ENCODE data around the gene SLC38A1. TPM values are rescaled to one million over a fixed set of nuclear protein-coding genes. Genes with fewer than 3 reads are reported as not detected.
A peak's percentile ranks its signal among the peaks of the same experiment; 100 is the strongest.
"Not testable (repeated sequence)": the region's sequence is repeated elsewhere in the genome, so short reads cannot be mapped to it uniquely, and the experiment has no call there.

Gene SLC38A1
- total RNA-seq, 2 donors from 2014 or later = 265 to 277 TPM

DNA sequence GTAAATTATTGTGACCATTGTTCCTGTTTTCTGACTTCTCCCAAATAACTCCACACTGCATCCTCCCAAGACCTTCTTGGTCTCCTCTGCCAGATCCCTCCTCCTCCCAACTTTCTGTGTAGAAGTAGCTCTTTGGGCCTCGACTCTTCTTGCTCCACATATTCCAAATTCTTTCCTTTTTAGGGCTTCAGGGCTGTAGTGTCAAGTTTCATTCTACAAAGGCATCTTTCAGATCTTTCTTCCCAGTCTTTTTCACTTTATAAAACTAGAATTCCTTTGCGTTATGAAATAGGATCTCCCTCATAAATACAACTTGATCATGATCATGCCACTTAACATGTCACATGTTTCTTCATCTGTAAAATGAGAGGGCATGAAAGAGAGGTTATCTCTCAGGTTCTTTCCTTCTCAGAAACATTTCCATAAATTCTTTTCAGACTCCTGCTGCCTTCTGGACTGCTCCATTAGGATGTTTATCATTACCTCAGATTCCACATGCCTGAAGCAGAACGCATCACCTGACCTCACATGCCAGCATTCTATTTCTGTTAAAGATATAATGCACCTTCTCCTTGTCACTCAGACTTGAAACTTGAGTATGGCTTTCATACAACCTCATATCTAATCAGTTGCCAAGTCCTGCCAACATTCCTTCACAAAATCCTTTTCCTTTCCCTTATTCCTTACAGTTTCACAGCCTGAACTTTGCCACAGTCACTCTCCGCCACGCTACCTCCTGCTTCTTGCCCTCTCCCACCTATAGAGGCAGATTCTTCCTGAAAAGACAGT lies 8.5 kb downstream of the SLC38A1 start:
- Mint-ChIP-seq H3K27me3 (ENCODE audit: low read depth) (no peaks in the 10 kb centered on the region), H3K27ac (no peak overlapping the region), H3K9me3 (no peaks in the 10 kb centered on the region), H3K4me1 (ENCODE audit: low read depth) (peaks cover 33% of the 10 kb centered on the region), H3K36me3 (ENCODE audit: insufficient read depth in 2 of 2) (peaks cover 9 to 28% of the 10 kb centered on the region in 2 donors), H3K4me3 (no peak overlapping the region)
- no peak for DNase-seq
- ATAC-seq (replicated peaks in 1 of 2) = no peak

- Mint-ChIP-seq H3K27ac (no peak overlapping the region), H3K27me3 (ENCODE audit: low read depth) (no peaks in the 10 kb centered on the region), H3K4me3 (no peak overlapping the region), H3K4me1 (ENCODE audit: low read depth) (peaks cover 36% of the 10 kb centered on the region), H3K9me3 (no peaks in the 10 kb centered on the region), H3K36me3 (ENCODE audit: insufficient read depth in 2 of 2) (peaks cover 9 to 31% of the 10 kb centered on the region in 2 donors)
- no peak for DNase-seq
- ATAC-seq (replicated peaks in 1 of 2) = no peak
Measured at GRCh38 chr12:46259713-46260112, 9.1 kb downstream of the SLC38A1 start.

DNA sequence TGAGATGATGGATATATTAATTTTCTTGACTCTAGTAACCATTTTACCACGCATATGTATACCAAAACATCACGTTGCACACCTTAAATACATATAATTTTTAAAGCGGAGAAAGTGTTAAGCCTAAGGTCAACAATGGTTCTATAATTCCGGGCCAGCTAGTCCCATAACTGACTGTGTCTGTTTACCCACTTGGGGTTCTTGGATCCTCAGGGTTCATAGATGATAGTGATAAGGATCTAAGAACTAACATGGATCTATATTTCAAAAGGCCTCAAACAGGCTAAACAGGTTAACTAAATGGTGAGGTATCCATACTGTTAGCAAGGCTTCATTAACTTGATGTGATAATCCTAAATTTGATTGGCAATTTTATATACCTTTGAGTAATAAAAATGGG lies 9.8 kb downstream of the SLC38A1 start:
- no peak for ATAC-seq (replicated peaks in 1 of 2)
- peaks cover 10 to 36% of the 10 kb centered on the region in 2 donors for H3K36me3 Mint-ChIP-seq (ENCODE audit: insufficient read depth in 2 of 2)
- peaks cover 36% of the 10 kb centered on the region for H3K4me1 Mint-ChIP-seq (ENCODE audit: low read depth)

GRCh38 chr12:46258129-46258528 lies 10.7 kb downstream of the SLC38A1 start:
- H3K27me3 Mint-ChIP-seq (ENCODE audit: low read depth) = no peaks in the 10 kb centered on the region
- no peak for DNase-seq
- H3K9me3 Mint-ChIP-seq = peaks cover 0 to 1% of the 10 kb centered on the region in 2 donors
- no peak overlapping the region for H3K27ac Mint-ChIP-seq
- no peak for ATAC-seq (replicated peaks in 1 of 2)
- peaks cover 14 to 45% of the 10 kb centered on the region in 2 donors for H3K36me3 Mint-ChIP-seq (ENCODE audit: insufficient read depth in 2 of 2)
- H3K4me1 Mint-ChIP-seq (ENCODE audit: low read depth) = peaks cover 36% of the 10 kb centered on the region
- H3K4me3 Mint-ChIP-seq = no peak overlapping the region

More for the DNA sequence above, 9.8 kb downstream of the SLC38A1 start:
- H3K27ac Mint-ChIP-seq = no peak overlapping the region
- DNase-seq = no peak
- no peaks in the 10 kb centered on the region for H3K9me3 Mint-ChIP-seq
- H3K27me3 Mint-ChIP-seq (ENCODE audit: low read depth) = no peaks in the 10 kb centered on the region
- no peak overlapping the region for H3K4me3 Mint-ChIP-seq

DNA sequence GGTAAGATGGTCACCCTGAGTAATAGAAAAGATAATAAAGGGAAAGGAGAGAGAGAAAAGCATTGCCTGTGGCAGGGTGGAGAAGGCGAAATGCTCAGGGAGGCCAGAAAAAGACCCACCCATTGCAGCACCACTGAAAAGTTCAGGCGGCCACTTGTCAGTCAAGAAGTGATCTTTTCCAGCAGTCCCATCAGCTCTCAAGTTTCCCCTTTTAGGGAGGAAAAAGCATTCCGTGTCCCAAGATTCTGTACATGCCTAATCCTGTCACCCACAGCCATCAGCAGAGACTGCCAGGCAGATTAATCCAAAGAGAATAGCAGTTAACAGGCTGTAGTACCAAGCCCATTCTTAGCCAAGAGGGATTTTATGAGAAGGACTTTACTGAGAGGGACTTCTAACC lies 11.9 kb downstream of the SLC38A1 start:
- H3K4me3 Mint-ChIP-seq = peak overlapping the region in 1 of 2 donors; percentile 45
- H3K36me3 Mint-ChIP-seq (ENCODE audit: insufficient read depth in 2 of 2) = peaks cover 21 to 52% of the 10 kb centered on the region in 2 donors
- DNase-seq (no peak), ATAC-seq (replicated peaks in 1 of 2) (no peak)
- peaks cover 36% of the 10 kb centered on the region for H3K4me1 Mint-ChIP-seq (ENCODE audit: low read depth)
- no peaks in the 10 kb centered on the region for H3K27me3 Mint-ChIP-seq (ENCODE audit: low read depth)
- no peak overlapping the region for H3K27ac Mint-ChIP-seq
- peaks cover 0 to 4% of the 10 kb centered on the region in 2 donors for H3K9me3 Mint-ChIP-seq

GRCh38 chr12:46253544-46254162 lies 15.2 kb downstream of the SLC38A1 start:
- Mint-ChIP-seq H3K27ac (peak overlapping the region; percentile 14), H3K27me3 (ENCODE audit: low read depth) (no peaks in the 10 kb centered on the region), H3K4me3 (no peak overlapping the region), H3K4me1 (ENCODE audit: low read depth) (peaks cover 61% of the 10 kb centered on the region), H3K36me3 (ENCODE audit: insufficient read depth in 2 of 2) (peaks cover 39 to 78% of the 10 kb centered on the region in 2 donors), H3K9me3 (peaks cover 10 to 13% of the 10 kb centered on the region in 2 donors)
- DNase-seq = no peak
- peak; percentile 38 to 40 for ATAC-seq (replicated peaks in 1 of 2)

DNA sequence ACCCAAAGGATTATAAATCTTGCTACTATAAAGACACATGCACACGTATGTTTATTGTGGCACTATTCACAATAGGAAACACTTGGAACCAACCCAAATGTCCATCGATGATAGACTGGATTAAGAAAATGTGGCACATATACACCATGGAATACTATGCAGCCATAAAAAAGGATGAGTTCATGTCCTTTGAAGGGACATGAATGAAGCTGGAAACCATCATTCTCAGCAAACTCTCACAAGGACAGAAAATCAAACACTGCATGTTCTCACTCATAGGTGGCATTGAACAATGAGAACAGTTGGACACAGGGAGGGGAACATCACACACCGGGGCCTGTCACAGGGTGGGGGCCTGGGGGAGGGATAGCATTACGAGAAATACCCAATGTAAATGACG lies 16.8 kb downstream of the SLC38A1 start:
- Mint-ChIP-seq H3K9me3 (peaks cover 15% of the 10 kb centered on the region in 2 donors), H3K4me1 (ENCODE audit: low read depth) (peaks cover 64% of the 10 kb centered on the region), H3K36me3 (ENCODE audit: insufficient read depth in 2 of 2) (peaks cover 54 to 89% of the 10 kb centered on the region in 2 donors)
- not testable (repeated sequence) for DNase-seq; ATAC-seq (replicated peaks in 1 of 2); H3K27me3 Mint-ChIP-seq (ENCODE audit: low read depth); H3K27ac Mint-ChIP-seq; H3K4me3 Mint-ChIP-seq

GRCh38 chr12:46249960-46250359 lies 18.9 kb downstream of the SLC38A1 start:
- not testable (repeated sequence) for DNase-seq; ATAC-seq (replicated peaks in 1 of 2); H3K27me3 Mint-ChIP-seq (ENCODE audit: low read depth)
- H3K4me1 Mint-ChIP-seq (ENCODE audit: low read depth) = peaks cover 65% of the 10 kb centered on the region
- peaks cover 15% of the 10 kb centered on the region in 2 donors for H3K9me3 Mint-ChIP-seq
- peak overlapping the region in 1 of 2 donors; percentile 10 for H3K4me3 Mint-ChIP-seq
- H3K36me3 Mint-ChIP-seq (ENCODE audit: insufficient read depth in 2 of 2) = peaks cover 47 to 87% of the 10 kb centered on the region in 2 donors
- peak overlapping the region; percentile 31 for H3K27ac Mint-ChIP-seq

DNA sequence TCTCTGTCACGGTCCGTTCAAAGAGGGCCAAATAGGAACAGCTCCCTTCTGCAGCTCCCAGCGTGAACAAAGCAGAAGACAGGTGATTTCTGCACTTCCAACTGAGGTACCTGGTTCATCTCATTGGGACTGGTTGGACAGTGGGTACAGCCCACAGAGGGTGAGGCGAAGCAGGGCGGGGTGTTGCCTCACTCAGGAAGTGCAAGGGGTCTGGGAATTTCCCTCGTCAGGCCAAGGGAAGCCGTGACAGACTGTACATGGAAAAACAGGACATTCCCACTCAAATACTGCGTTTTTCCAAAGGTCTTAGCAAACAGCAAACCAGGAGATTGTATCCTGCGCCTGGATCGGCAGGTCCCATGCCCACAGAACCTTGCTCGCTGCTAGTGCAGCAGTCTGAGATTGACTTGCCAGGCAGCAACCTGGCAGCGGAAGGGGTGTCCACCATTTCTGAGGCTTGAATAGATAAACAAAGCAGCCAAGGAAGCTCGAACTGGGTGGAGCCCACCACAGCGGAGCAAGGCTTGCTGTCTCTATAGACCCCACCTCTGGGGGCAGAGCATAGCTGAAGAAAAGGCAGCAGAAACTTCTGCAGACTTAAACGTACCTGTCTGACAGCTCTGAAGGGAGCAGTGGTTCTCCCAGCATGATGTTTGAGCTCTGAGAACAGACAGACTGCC lies 22.7 kb downstream of the SLC38A1 start:
- H3K4me3 Mint-ChIP-seq = peak overlapping the region; percentile 35 to 48
- ATAC-seq (replicated peaks in 1 of 2) (peak; percentile 15 to 23), DNase-seq (no peak)
- H3K4me1 Mint-ChIP-seq (ENCODE audit: low read depth) = peaks cover 95% of the 10 kb centered on the region
- no peaks in the 10 kb centered on the region for H3K27me3 Mint-ChIP-seq (ENCODE audit: low read depth)
- H3K27ac Mint-ChIP-seq = peak overlapping the region; percentile 66
- peaks cover 37 to 81% of the 10 kb centered on the region in 2 donors for H3K36me3 Mint-ChIP-seq (ENCODE audit: insufficient read depth in 2 of 2)
- H3K9me3 Mint-ChIP-seq = peaks cover 10 to 15% of the 10 kb centered on the region in 2 donors

DNA sequence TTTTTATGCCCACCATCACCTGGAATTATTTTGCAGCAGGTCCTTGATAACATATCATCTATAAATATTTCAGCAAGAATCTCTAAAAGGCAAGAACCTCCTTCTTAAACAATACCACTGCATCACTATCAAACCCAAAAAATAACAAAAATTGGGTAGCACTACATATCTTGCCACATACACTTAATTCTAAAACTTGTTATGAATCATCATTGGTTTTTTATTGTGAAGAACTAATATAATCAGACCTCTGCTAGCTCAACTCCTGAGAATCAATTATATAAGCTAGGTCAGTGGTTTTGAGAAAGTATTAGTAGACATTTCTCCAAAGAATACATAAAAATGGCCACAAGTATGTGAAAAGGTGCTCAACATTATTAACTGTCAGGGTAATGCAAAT lies 23.8 kb downstream of the SLC38A1 start:
- H3K36me3 Mint-ChIP-seq (ENCODE audit: insufficient read depth in 2 of 2) = peaks cover 33 to 78% of the 10 kb centered on the region in 2 donors
- peaks cover 7 to 9% of the 10 kb centered on the region in 2 donors for H3K9me3 Mint-ChIP-seq
- peaks cover 93% of the 10 kb centered on the region for H3K4me1 Mint-ChIP-seq (ENCODE audit: low read depth)
- H3K27me3 Mint-ChIP-seq (ENCODE audit: low read depth) = no peaks in the 10 kb centered on the region
- no peak for DNase-seq
- peak overlapping the region; percentile 78 for H3K27ac Mint-ChIP-seq
- peak in 1 of 2 donors; percentile 11 for ATAC-seq (replicated peaks in 1 of 2)
- H3K4me3 Mint-ChIP-seq = peak overlapping the region in 1 of 2 donors; percentile 13

DNA sequence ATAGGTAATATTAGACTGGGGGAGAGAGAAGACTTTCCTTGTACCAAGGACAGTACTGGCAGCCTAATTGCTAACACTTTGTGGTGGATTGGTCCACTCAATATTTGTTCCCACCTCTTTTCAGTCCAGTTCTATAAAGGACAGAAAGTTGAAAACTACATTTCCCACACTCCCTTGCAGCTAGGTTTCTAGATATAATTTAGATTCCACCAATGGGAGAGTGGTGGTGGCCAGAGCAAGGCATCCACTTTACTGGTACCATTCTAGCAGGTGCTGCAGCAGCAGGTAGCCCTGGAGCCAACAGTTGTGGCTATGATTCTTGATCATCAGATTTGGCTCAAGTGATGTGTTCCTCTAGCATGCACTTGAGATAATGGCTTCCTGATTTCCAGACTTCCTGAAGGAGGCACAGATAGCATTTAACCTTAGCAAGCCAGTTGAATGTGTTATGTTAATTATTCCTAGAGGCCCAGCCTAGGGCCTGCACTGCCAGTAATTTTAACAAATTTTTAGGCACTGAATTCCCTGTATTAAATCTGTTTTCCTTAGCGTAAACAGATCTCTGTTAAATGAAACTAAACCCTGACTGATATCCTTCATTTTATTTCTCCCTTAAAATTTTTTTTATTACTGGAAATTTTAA lies 24.4 kb downstream of the SLC38A1 start:
- Mint-ChIP-seq H3K9me3 (peaks cover 7% of the 10 kb centered on the region in 2 donors), H3K4me1 (ENCODE audit: low read depth) (peaks cover 91% of the 10 kb centered on the region), H3K27me3 (ENCODE audit: low read depth) (no peaks in the 10 kb centered on the region), H3K27ac (peak overlapping the region; percentile 78), H3K36me3 (ENCODE audit: insufficient read depth in 2 of 2) (peaks cover 31 to 73% of the 10 kb centered on the region in 2 donors), H3K4me3 (no peak overlapping the region)
- no peak for DNase-seq
- no peak for ATAC-seq (replicated peaks in 1 of 2)

DNA sequence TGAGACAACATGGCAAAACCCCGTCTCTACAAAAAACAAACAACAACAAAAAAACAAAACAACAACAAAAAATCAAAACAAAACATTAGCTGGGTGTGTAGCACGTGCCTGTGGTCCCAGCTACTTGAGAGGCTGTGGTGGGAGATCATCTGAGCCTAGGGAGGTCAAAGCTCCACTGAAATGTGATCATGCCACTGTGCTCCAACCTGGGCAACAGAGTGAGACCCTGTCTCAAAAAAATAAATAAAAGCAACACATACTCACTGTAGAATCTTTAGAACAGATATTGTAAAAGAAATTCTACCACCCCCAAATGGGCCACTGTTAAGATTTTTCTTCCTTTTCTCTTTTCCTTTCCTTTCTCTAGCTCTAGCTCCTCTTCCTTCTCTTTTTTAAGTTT lies 26.3 kb downstream of the SLC38A1 start:
- Mint-ChIP-seq H3K36me3 (ENCODE audit: insufficient read depth in 2 of 2) (peaks cover 18 to 72% of the 10 kb centered on the region in 2 donors), H3K27me3 (ENCODE audit: low read depth) (no peaks in the 10 kb centered on the region), H3K9me3 (peaks cover 0 to 2% of the 10 kb centered on the region in 2 donors), H3K4me3 (no peak overlapping the region), H3K4me1 (ENCODE audit: low read depth) (peaks cover 83% of the 10 kb centered on the region), H3K27ac (peak overlapping the region; percentile 24)
- no peak for DNase-seq
- no peak for ATAC-seq (replicated peaks in 1 of 2)
